A549 treated with GW870086 at 1 μM for 4 hours (cell line): ENCODE measurements around the gene DAND5. TPM values are rescaled to one million over a fixed set of nuclear protein-coding genes. Genes with fewer than 3 reads are reported as not detected.

ENCODE experiments used
- total RNA-seq: library from RNA; stranded (reverse); fragments of 200-300 nt; extraction: Qiagen RNA extraction; gene quantifications from 5 replicates; pipeline ENCODE4 v1.2.3, GENCODE V29; 2022; ENCODE audit warnings: low read depth

DAND5 gene
- 0.07 to 0.32 TPM (median 0.10 TPM) in 4 of 5 replicates, not detected in the other for total RNA-seq

DNA sequence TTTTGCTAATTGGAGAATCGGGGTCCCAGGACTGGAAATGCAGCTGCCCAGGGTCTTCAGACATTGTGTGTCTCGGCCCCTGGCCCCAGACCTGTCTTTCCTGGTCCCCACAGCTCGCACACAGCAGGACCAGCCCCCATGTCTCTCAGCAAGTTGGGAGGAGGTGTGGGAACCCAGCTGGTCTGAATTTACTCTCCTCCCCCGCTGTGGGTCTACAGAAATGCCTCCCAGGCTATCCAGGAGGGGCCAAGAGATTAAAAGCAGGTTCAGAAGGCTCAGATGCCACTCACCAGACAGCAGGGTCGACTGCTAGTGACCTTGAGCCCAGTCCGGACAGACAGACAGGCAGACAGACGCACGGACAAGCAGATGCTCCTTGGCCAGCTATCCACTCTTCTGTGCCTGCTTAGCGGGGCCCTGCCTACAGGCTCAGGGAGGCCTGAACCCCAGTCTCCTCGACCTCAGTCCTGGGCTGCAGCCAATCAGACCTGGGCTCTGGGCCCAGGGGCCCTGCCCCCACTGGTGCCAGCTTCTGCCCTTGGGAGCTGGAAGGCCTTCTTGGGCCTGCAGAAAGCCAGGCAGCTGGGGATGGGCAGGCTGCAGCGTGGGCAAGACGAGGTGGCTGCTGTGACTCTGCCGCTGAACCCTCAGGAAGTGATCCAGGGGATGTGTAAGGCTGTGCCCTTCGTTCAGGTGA, at the start of gene DAND5:
Gene DAND5, plus strand, starts transcription at position 285 of the 697 bp plus-strand sequence. Its CDS starts 85 bp downstream, at position 370.

GRCh38 chr19:12933287-12934072, 35.9 kb upstream of the DAND5 start, which contains the start of gene FARSA:
Gene FARSA (minus strand): TSS chr19:12933711. CDS start chr19:12933696, 15 bp downstream.

DNA sequence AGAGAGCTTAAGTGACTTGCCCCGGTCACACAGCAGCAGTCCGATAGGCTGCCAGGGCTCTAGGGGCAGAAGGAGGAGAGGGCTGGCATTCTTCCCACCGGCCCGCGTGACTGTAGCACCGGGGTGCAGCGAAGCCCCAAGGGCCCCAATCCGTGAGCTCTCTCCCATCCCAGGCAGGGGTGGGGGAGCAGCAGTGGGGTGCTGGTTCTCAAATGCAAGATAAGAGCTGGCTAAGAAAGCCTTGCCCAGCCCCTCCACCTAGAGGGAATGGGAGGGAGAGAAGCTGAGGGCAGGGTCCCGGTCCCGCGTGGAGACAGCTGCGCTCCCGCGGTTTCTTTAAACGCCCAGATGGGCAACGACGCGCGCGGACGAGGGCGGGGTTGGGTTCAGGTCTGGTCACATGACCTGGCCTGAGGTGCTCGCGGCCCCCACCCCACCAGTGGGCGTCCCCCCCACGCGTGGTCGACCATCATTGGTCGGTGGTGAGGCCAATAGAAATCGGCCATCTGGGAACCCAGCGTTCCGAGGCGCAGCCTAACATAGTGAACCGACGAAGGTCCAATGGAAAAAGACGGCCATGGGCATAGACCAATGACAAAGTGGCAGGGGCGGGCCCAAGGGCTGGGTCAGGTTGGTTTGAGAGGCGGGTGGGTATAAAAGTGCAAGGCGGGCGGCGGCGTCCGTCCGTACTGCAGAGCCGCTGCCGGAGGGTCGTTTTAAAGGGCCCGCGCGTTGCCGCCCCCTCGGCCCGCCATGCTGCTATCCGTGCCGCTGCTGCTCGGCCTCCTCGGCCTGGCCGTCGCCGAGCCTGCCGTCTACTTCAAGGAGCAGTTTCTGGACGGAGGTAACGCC, 31.2 kb upstream of the DAND5 start, which contains the start of gene CALR:
Gene CALR, plus strand, starts transcription at position 683 of the 852 bp plus-strand sequence. Its CDS starts 71 bp downstream, at position 754.

GRCh38 chr19:12945479-12946091, 23.8 kb upstream of the DAND5 start, which contains the start of gene RAD23A:
Gene RAD23A (plus strand): TSS chr19:12945862. CDS start chr19:12945949, 87 bp downstream.

GRCh38 chr19:12956446-12957388, 12.7 kb upstream of the DAND5 start, which contains the start of gene GADD45GIP1:
Gene GADD45GIP1 (minus strand): TSS chr19:12957223. CDS start chr19:12957212, 11 bp downstream.

GRCh38 chr19:12994701-12995595, 25.6 kb downstream of the DAND5 start, which contains the start of gene NFIX:
Gene NFIX (plus strand): TSS chr19:12995475. CDS start chr19:12995838, 363 bp downstream.

Other genes with a start within 250 kb of the DAND5 start
- gene TNPO2, start 245.6 kb upstream of the DAND5 start, total RNA-seq: 25.3 to 34.1 TPM (median 31.2 TPM) in 5 replicates
- 169 to 203 TPM (median 185 TPM) in 5 replicates for gene TRIR, start 234.9 kb upstream of the DAND5 start, total RNA-seq
- 69.5 to 100 TPM (median 92.3 TPM) in 5 replicates for gene GET3, start 232.1 kb upstream of the DAND5 start, total RNA-seq
- gene BEST2, start 217.8 kb upstream of the DAND5 start, total RNA-seq: 0.10 to 0.26 TPM (median 0.22 TPM) in 5 replicates
- 9.9 to 11.6 TPM (median 10.9 TPM) in 5 replicates for gene HOOK2, start 194.0 kb upstream of the DAND5 start, total RNA-seq
- gene JUNB, start 178.1 kb upstream of the DAND5 start, total RNA-seq: 121 to 193 TPM (median 166 TPM) in 5 replicates
- gene PRDX2, start 167.8 kb upstream of the DAND5 start, total RNA-seq: 0.40 to 1.1 TPM (median 0.49 TPM) in 5 replicates
- 7.3 to 16.4 TPM (median 14.3 TPM) in 4 of 5 replicates, not detected in the other for gene THSD8, start 167.5 kb upstream of the DAND5 start, total RNA-seq
- gene RNASEH2A, start 163.0 kb upstream of the DAND5 start, total RNA-seq: 34.0 to 49.5 TPM (median 45.5 TPM) in 5 replicates
- gene RTBDN, start 135.0 kb upstream of the DAND5 start, total RNA-seq: 0.15 to 0.56 TPM (median 0.38 TPM) in 4 of 5 replicates, not detected in the other
- gene MAST1, start 131.1 kb upstream of the DAND5 start, total RNA-seq: 0.89 to 3.0 TPM (median 2.4 TPM) in 5 replicates
- 24.2 to 32.6 TPM (median 30.6 TPM) in 5 replicates for gene DNASE2, start 88.1 kb upstream of the DAND5 start, total RNA-seq
- gene KLF1, start 82.4 kb upstream of the DAND5 start, total RNA-seq: not detected in 5 replicates
- gene GCDH, start 78.4 kb upstream of the DAND5 start, total RNA-seq: 8.2 to 10.8 TPM (median 8.9 TPM) in 5 replicates
- gene SYCE2, start 50.3 kb upstream of the DAND5 start, total RNA-seq: 0.31 to 0.72 TPM (median 0.46 TPM) in 5 replicates
- gene FARSA, start 35.9 kb upstream of the DAND5 start, total RNA-seq: 66.1 to 75.6 TPM (median 72.9 TPM) in 5 replicates
- 499 to 569 TPM (median 524 TPM) in 5 replicates for gene CALR, start 31.0 kb upstream of the DAND5 start, total RNA-seq
- 67.4 to 79.0 TPM (median 77.0 TPM) in 5 replicates for gene RAD23A, start 23.7 kb upstream of the DAND5 start, total RNA-seq
- gene GADD45GIP1, start 12.4 kb upstream of the DAND5 start, total RNA-seq: 37.2 to 58.7 TPM (median 53.1 TPM) in 5 replicates
- gene NFIX, start 25.9 kb downstream of the DAND5 start, total RNA-seq: 2.9 to 4.4 TPM (median 3.8 TPM) in 5 replicates
- gene LYL1, start 133.3 kb downstream of the DAND5 start, total RNA-seq: 0.64 to 0.94 TPM (median 0.75 TPM) in 5 replicates
- gene TRMT1, start 147.2 kb downstream of the DAND5 start, total RNA-seq: 36.8 to 41.2 TPM (median 37.5 TPM) in 5 replicates
- 30.5 to 43.4 TPM (median 36.1 TPM) in 5 replicates for gene NACC1, start 148.7 kb downstream of the DAND5 start, total RNA-seq
- 42.8 to 53.3 TPM (median 52.1 TPM) in 5 replicates for gene STX10, start 180.8 kb downstream of the DAND5 start, total RNA-seq
- gene IER2, start 180.8 kb downstream of the DAND5 start, total RNA-seq: 36.3 to 53.3 TPM (median 48.7 TPM) in 5 replicates